Skeletal muscle satellite cell (primary cell): ENCODE results near the gene CERS1.

Experiments used
- H3K27me3 ChIP-seq: 2 replicates; pipeline ENCODE4 v1.7.0; 2013; ENCODE audit warnings: low read length; ENCODE audit not compliant: control insufficient read depth, insufficient read depth
- H3K36me3 ChIP-seq: 2 replicates; pipeline ENCODE4 v1.7.0; 2013; ENCODE audit warnings: mild to moderate bottlenecking, control low read depth, low read length; ENCODE audit not compliant: insufficient read depth
- H3K4me1 ChIP-seq: 2 replicates; pipeline ENCODE4 v1.7.0; 2013; ENCODE audit warnings: low read length; ENCODE audit not compliant: control insufficient read depth, insufficient read depth
- H3K4me2 ChIP-seq: 2 replicates; pipeline ENCODE4 v1.7.0; 2013; ENCODE audit warnings: mild to moderate bottlenecking, low read length
- H3K4me3 ChIP-seq: 2 replicates; pipeline ENCODE4 v1.7.0; 2013; ENCODE audit warnings: low read length
- H3K9ac ChIP-seq: 2 replicates; pipeline ENCODE4 v1.7.0; 2013; ENCODE audit warnings: mild to moderate bottlenecking, low read depth, low read length, moderate library complexity
- H3K9me3 ChIP-seq: replicated peaks from 2 replicates; pipeline ENCODE4 v1.7.0; 2013; ENCODE audit warnings: mild to moderate bottlenecking, control low read depth, low read length

Gene CERS1

DNA sequence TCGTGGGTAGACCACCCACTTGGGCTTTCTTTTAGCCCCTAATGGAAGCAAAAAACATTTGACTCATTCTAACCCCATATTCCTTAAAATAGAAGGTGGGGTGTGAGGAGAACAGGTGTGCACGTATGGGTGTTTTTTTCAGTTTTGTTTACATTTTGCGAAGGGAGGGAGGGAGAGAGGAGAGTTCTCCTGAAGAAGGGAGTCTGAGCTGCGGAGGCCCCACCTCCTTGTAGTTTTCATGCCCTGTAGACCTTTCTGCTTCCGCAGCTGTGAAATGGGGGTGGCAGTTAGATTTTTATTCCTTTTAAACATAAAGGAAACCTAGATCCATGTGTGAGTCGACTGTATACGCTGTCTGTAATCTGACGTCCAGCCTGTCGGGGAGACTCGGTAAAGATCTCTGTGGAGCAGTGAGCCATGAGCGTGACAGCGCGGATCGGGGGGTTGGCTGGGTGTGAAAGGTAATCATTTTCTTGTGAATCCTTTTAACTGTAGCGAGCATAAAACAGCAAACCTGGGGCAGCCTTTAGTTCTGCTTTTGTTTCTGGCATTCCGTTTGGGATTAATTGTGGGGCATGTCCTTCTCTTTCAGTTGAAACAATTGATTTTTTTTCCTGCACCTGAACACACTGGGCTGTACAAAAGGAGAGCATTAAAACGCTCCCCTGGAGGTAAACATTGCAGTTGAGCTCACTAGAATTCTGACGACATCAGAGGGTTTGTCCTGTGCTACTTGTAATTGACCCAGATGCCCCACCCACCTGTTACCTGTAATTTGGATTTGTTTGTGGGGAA, 61.9 kb downstream of the CERS1 start:
- Histone ChIP-seq H3K9me3 (no peaks in the 10 kb centered on the region), H3K4me1 (peaks cover 26% of the 10 kb centered on the region), H3K27me3 (no peaks in the 10 kb centered on the region), H3K36me3 (peaks cover 32% of the 10 kb centered on the region), H3K9ac (peak overlapping the region; percentile 64), H3K4me2 (peak overlapping the region; percentile 95), H3K4me3 (peak overlapping the region; percentile 83)

DNA sequence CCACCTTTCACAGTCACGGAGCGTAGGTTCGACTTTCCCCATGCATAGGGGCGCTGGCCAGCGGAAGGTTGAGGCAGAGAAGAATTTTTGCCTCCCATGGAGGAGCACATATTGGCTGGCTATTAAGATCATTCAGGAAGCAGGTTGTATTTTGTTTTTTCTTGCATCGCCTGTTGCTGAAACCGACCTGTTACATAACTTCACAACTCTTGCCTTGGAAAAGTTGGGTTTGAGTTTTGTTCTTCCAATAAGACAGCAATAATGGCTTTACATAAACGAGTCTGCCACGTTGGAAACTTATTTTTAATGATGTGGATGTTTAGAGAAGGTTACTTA, 62.8 kb downstream of the CERS1 start:
- Histone ChIP-seq H3K4me2 (peak overlapping the region; percentile 95), H3K9ac (peak overlapping the region; percentile 83), H3K9me3 (no peaks in the 10 kb centered on the region), H3K4me3 (peak overlapping the region; percentile 83), H3K36me3 (peaks cover 32% of the 10 kb centered on the region), H3K27me3 (no peaks in the 10 kb centered on the region), H3K4me1 (peaks cover 20% of the 10 kb centered on the region)

DNA sequence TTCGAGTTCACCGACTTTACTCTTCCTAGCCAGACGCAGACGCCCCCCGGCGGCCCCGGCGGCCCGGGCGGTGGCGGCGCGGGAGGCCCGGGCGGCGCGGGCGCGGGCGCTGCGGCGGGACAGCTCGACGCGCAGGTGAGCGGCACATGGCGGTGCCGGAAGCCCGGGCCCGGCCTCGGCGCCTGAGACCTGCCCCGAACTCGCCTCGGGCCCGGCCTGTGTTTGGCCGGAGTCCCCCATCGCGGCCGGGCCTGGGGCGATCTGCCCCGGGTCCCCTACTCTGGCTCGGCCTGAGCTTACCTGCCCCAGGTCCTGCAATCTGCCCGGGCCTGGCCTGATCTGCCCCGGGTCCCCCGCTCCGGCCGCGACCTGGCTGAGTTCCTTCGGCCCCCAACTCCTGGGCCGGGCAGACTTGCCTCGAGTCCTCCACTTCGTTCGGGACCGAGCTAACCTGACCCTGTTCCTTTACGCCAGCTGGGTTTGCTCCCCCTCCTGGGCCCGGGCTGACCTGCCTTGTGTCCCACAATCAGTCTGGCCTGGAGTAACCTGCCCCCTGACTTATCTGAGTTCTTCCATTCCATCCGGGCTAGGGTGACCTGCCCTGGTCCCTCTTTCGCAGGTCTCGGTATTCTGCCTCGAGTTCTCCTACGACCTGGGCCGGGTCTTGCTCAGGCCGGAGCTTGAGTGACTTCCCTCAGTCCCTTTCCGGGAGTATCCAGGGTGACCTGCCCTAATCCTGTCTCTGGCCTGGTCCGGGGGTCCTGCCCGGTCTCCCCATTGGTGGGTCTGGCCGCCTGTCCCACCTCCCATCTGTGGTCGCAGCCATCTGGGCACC, 63.4 kb downstream of the CERS1 start:
- Histone ChIP-seq H3K9me3 (no peaks in the 10 kb centered on the region), H3K27me3 (no peaks in the 10 kb centered on the region), H3K4me2 (peak overlapping the region; percentile 95), H3K4me3 (peak overlapping the region; percentile 83), H3K4me1 (peaks cover 20% of the 10 kb centered on the region), H3K9ac (peak overlapping the region; percentile 83), H3K36me3 (peaks cover 26% of the 10 kb centered on the region)

DNA sequence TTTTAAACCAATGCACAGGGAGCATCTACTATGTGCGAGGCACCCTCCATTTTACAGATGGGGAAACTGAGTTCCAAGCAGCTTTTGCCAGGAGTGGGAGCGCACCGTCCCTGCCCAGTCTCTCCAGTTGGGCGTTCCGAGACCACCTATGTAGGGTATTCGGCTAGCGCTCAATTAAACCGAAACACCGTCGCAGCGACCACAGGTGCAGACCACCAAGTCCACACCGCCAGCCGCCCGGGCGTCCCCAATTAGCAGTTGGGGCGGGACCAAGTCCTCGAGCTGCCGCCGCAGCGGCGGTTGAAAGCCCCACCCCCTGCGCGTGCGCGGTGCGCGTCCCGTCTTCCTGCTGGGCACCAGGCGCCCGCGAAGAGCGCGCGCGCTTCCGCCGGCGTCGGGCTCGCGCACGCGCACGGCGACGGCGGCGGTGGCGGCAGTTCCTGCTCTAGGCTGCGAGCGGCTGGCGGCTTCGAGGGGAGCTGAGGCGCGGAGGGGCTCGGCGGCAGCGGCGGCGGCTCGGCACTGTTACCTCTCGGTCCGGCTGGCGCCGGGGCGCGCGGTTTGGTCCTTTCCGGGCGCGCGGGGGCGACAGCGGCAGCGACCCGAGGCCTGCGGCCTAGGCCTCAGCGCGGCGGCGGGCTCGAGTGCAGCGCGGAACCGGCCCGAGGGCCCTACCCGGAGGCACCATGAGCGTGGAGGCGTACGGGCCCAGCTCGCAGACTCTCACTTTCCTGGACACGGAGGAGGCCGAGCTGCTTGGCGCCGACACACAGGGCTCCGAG, 64.2 kb downstream of the CERS1 start, which contains the start of gene UPF1:
Gene UPF1 (plus strand): TSS at position 436 of the 782 bp plus-strand sequence. CDS start 251 bp downstream, at position 687.
- H3K9ac ChIP-seq = peak within 1 kb of the TSS; percentile 83
- peak within 1 kb of the TSS; percentile 95 for H3K4me2 ChIP-seq
- peaks cover 6% of the 10 kb centered on the region for H3K9me3 ChIP-seq
- H3K36me3 ChIP-seq = peaks cover 23% of the 10 kb centered on the region
- H3K4me3 ChIP-seq = peak within 1 kb of the TSS; percentile 83
- H3K27me3 ChIP-seq = no peaks in the 10 kb centered on the region
- peaks cover 20% of the 10 kb centered on the region for H3K4me1 ChIP-seq

DNA sequence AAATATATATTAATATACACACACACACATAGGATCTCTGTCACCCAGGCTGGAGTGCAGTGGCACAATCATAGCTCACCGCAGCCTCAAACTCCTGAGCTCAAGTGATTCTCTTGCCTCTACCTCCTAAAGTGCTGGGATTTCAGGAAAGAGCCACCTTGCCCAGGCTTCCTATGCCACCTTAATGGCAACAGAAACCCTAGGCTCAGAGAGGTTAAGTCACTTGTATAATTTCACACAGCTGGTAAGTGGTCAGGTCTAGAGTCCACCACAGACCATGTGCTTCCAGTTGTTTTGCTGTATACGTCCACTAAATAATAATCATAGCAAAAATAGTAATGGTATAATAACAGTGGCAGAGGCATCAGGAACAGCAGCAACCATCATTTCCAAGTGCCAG, 65.5 kb downstream of the CERS1 start:
- Histone ChIP-seq H3K36me3 (peaks cover 13% of the 10 kb centered on the region), H3K9me3 (peaks cover 6% of the 10 kb centered on the region), H3K4me2 (no peak overlapping the region), H3K4me3 (no peak overlapping the region), H3K4me1 (peaks cover 16% of the 10 kb centered on the region), H3K9ac (no peak overlapping the region), H3K27me3 (no peaks in the 10 kb centered on the region)

DNA sequence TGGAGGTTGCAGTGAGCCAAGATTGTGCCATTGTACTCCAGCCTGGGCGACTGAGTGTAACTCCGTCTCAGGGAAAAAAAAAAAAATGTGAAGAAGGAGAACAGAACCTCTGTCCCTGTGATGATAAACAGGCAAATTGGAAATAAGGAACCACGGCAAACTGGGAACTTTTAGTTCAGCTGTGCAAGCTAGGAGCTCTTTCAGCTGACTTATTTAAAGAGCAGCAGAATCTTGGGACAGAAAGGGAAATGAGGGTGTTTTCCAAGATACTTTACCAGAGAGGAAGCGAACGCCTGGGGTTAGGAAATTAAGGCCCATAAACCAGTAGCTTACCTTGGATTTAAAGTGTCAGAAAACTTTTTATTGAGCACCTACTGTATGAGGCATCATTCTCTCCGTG, 67.2 kb downstream of the CERS1 start:
- H3K4me1 ChIP-seq = peaks cover 3% of the 10 kb centered on the region
- no peak overlapping the region for H3K9ac ChIP-seq
- H3K9me3 ChIP-seq = peaks cover 6% of the 10 kb centered on the region
- no peak overlapping the region for H3K4me3 ChIP-seq
- H3K4me2 ChIP-seq = no peak overlapping the region
- peaks cover 3% of the 10 kb centered on the region for H3K36me3 ChIP-seq
- H3K27me3 ChIP-seq = no peaks in the 10 kb centered on the region
